ENCODE data around the gene ZNF367. TPM values are rescaled to one million over a fixed set of nuclear protein-coding genes. Genes with fewer than 3 reads are reported as not detected.

Gene ZNF367
- total RNA-seq, 4 donors from 2014 or later = 1.9 to 7.0 (median 3.0) TPM

- Histone ChIP-seq H3K36me3 (no peaks in the 10 kb centered on the region), H3K27ac (no peak overlapping the region), H3K27me3 (no peaks in the 10 kb centered on the region), H3K9me3 (no peaks in the 10 kb centered on the region), H3K4me3 (no peak overlapping the region), H3K4me1 (no peaks in the 10 kb centered on the region)
- WGBS = 81% methylated on average over 8 of the region's 15 CpGs
- no peak for DNase-seq (ENCODE audit: low spot score in 2 of 2)
- TF ChIP-seq CTCF (IDR thresholded peaks at IDR 0.05) (no peak), POLR2A (IDR thresholded peaks at IDR 0.05) (no peak), EP300 (IDR thresholded peaks at IDR 0.05) (no peak), POLR2AphosphoS5 (IDR thresholded peaks at IDR 0.05) (no peak)
Observed at GRCh38 chr9:96436456-96437126, 18.4 kb upstream of the ZNF367 start.

- WGBS = 88% methylated on average over 2 of the region's 2 CpGs
- H3K4me1 ChIP-seq = no peaks in the 10 kb centered on the region
- no peak for DNase-seq (ENCODE audit: low spot score in 2 of 2)
- H3K4me3 ChIP-seq = no peak overlapping the region
- no peak overlapping the region for H3K27ac ChIP-seq
- no peaks in the 10 kb centered on the region for H3K36me3 ChIP-seq
- no peaks in the 10 kb centered on the region for H3K27me3 ChIP-seq
- no peak for TF ChIP-seq POLR2A (IDR thresholded peaks at IDR 0.05)
- TF ChIP-seq POLR2AphosphoS5 (IDR thresholded peaks at IDR 0.05) = no peak
- TF ChIP-seq CTCF (IDR thresholded peaks at IDR 0.05) = no peak
- no peak for TF ChIP-seq EP300 (IDR thresholded peaks at IDR 0.05)
- no peaks in the 10 kb centered on the region for H3K9me3 ChIP-seq
Observed at GRCh38 chr9:96436063-96436455, 17.9 kb upstream of the ZNF367 start.

GRCh38 chr9:96435345-96435744 is 17.2 kb upstream of the ZNF367 start:
- TF ChIP-seq CTCF (IDR thresholded peaks at IDR 0.05) (no peak), POLR2A (IDR thresholded peaks at IDR 0.05) (no peak), EP300 (IDR thresholded peaks at IDR 0.05) (no peak), POLR2AphosphoS5 (IDR thresholded peaks at IDR 0.05) (no peak)
- Histone ChIP-seq H3K27me3 (no peaks in the 10 kb centered on the region), H3K27ac (no peak overlapping the region), H3K36me3 (no peaks in the 10 kb centered on the region), H3K9me3 (no peaks in the 10 kb centered on the region), H3K4me1 (no peaks in the 10 kb centered on the region), H3K4me3 (no peak overlapping the region)
- DNase-seq (ENCODE audit: low spot score in 2 of 2) = no peak
- 92% methylated on average over 4 of the region's 4 CpGs for WGBS

- no peak overlapping the region for H3K4me3 ChIP-seq
- H3K4me1 ChIP-seq = no peaks in the 10 kb centered on the region
- DNase-seq (ENCODE audit: low spot score in 2 of 2) = no peak
- H3K27ac ChIP-seq = no peak overlapping the region
- H3K36me3 ChIP-seq = no peaks in the 10 kb centered on the region
- TF ChIP-seq EP300 (IDR thresholded peaks at IDR 0.05) (no peak), POLR2A (IDR thresholded peaks at IDR 0.05) (no peak), POLR2AphosphoS5 (IDR thresholded peaks at IDR 0.05) (no peak)
- no peaks in the 10 kb centered on the region for H3K27me3 ChIP-seq
- no peaks in the 10 kb centered on the region for H3K9me3 ChIP-seq
- WGBS = 95% methylated on average over 2 of the region's 2 CpGs
Observed at GRCh38 chr9:96430377-96430776, 12.2 kb upstream of the ZNF367 start.

- no peak overlapping the region for H3K4me3 ChIP-seq
- DNase-seq (ENCODE audit: low spot score in 2 of 2) = no peak
Observed at GRCh38 chr9:96429732-96430131, 11.6 kb upstream of the ZNF367 start.

More at GRCh38 chr9:96429732-96430131, 11.6 kb upstream of the ZNF367 start:
- H3K36me3 ChIP-seq = no peaks in the 10 kb centered on the region
- H3K4me1 ChIP-seq = no peaks in the 10 kb centered on the region
- H3K9me3 ChIP-seq = no peaks in the 10 kb centered on the region
- no peak overlapping the region for H3K27ac ChIP-seq
- TF ChIP-seq EP300 (IDR thresholded peaks at IDR 0.05) (no peak), POLR2AphosphoS5 (IDR thresholded peaks at IDR 0.05) (no peak), POLR2A (IDR thresholded peaks at IDR 0.05) (no peak), CTCF (IDR thresholded peaks at IDR 0.05) (no peak)
- H3K27me3 ChIP-seq = no peaks in the 10 kb centered on the region

Measured in suprapubic skin (tissue), 4 donors.